ENCODE measurements around the gene PRDX2.

GRCh38 chr19:12772323-12772722 is 29.3 kb downstream of the PRDX2 start:
- TF ChIP-seq CTCF (conservative IDR thresholded peaks at IDR 0.05; ENCODE audit: low read length) (no peak), EZH2phosphoT487 (IDR thresholded peaks at IDR 0.05; ENCODE audit: borderline replicate concordance) (no peak)
